NK-92 (cell line): Measurements from ENCODE around the gene DNMT3A.
"Not testable (repeated sequence)": the region's sequence is repeated elsewhere in the genome, so short reads cannot be mapped to it uniquely, and the experiment has no call there.

Source experiments
- DNase-seq: peaks from one replicate; lab custom pipeline; 2025; ENCODE audit not compliant: unreplicated experiment; lab: John Stamatoyannopoulos, UW

The DNMT3A gene

GRCh38 chr2:25215948-25216679 is 125.6 kb downstream of the DNMT3A start:
- no peak for DNase-seq

DNA sequence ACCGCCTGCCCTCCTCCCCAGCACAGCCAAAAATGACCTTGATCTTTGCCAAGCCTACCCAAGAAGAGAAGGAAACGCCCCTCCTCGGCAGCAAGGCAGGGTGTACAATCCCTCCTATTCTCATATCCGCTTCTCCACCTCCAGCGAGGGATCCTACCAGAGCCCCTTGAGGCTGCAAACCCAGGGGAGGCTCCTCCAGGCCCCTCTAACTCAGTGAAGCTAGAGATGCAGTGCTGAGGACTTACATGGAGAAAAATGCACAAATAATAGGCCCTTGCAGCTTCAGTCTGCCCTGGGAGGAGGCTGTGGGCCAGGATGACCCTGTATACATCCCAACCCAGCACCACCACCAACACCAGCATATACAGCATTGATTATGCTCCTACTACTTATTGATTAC is 126.5 kb downstream of the DNMT3A start:
- DNase-seq: no peak

- no peak for DNase-seq
Measured at GRCh38 chr2:25213229-25213628, 128.5 kb downstream of the DNMT3A start.

DNA sequence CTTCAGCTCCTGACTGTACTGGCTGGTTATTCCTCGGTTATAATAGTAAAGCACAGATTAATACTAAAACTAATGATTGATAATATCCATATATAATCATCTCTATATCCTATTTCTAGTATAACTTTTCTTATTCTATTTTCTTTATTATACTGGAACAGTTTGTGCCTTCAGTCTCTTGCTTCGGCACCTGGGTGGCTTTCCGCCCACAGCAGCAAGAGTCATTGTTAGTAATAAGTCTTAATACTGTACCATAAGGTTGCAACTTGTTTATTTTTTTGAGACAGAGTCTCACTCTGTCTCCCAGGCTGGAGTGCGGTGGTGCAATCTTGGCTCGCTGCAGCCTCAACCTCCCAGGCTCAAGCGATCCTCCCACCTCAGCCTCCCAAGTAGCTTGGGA is 130.8 kb downstream of the DNMT3A start:
- not testable (repeated sequence) for DNase-seq

DNA sequence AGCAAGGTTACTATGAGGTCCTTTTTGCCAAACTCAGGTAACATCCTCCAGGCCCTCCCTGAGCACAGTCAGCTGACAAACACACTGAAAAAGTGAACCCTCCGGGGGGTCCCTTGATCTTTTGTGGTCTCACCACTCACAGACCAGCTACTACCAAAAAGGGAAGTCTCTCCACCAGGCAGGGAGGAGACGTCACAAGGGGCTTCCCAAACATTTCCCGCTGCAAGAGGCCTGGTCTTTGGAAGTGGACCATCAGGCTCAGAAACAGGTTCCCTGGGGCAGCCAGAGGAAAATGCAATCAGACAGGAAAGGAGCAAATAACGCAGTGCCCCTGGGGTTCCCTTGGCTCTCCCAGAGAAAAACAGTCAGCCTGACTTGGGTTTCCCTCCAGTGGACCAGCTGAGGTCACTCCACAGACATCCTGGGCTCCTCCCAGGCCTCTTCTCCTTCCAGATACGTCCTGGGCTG is 134.6 kb downstream of the DNMT3A start:
- no peak for DNase-seq

GRCh38 chr2:25204190-25204838 is 137.4 kb downstream of the DNMT3A start:
- DNase-seq: no peak

DNA sequence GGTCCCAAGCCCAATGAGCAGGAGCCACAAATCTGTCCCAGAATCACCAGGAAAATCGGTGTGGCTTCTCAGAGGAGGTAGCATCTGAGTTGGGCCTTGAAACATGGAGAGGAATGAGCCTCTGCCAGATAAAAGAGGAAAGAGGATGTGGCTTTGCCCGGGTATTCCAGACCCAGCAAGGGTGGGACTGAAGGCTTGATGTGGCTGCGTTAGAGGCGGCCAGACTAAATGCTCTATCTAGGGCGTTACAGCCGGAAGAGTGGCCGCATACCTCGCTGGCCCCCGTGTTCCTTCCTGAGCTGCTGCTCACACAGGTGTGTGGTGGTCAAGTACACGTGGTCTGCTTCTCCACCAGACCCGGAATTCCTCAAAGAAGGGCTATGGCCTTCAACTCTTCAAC is 139.4 kb downstream of the DNMT3A start:
- no peak for DNase-seq

GRCh38 chr2:25201794-25202193 is 139.9 kb downstream of the DNMT3A start:
- DNase-seq: no peak

DNA sequence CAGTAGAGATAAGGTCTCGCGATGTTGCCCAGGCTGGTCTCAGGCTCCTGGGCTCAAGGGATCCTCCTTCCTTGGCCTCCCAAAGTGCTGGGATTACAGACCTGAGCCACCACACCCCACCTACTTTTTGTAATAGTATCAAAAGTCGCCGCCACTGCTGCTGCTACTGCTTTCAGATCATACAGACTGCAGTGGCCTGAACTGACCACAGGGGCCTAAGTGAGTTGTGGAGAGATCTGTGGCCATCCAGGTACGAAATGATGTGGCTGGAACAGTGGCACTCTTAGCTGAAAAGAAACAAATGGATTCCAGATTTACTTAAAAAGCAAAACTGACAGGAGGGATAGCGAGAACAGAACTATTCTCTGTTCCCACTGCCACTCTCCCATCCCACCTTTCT is 140.5 kb downstream of the DNMT3A start:
- DNase-seq: no peak

DNA sequence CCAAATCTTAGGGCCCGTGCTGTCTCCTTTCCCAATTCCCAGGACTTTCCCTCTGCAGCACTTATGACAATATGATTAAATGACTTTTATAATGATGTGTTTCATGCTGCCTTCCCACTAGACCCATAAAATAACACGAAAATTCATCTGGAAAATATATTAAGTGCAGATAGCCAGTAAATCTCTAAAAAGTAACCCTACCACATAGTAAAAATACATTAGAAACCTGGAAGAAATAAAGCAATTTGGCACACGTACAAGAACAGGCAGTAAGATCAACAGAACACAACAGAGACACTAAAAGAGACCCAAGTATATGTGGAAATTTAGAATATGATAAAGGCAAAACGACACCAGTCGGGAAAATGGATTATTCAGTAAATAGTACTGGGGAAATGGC is 143.1 kb downstream of the DNMT3A start:
- no peak for DNase-seq

- DNase-seq: no peak
Measured at GRCh38 chr2:25198209-25198525, 143.6 kb downstream of the DNMT3A start.

DNA sequence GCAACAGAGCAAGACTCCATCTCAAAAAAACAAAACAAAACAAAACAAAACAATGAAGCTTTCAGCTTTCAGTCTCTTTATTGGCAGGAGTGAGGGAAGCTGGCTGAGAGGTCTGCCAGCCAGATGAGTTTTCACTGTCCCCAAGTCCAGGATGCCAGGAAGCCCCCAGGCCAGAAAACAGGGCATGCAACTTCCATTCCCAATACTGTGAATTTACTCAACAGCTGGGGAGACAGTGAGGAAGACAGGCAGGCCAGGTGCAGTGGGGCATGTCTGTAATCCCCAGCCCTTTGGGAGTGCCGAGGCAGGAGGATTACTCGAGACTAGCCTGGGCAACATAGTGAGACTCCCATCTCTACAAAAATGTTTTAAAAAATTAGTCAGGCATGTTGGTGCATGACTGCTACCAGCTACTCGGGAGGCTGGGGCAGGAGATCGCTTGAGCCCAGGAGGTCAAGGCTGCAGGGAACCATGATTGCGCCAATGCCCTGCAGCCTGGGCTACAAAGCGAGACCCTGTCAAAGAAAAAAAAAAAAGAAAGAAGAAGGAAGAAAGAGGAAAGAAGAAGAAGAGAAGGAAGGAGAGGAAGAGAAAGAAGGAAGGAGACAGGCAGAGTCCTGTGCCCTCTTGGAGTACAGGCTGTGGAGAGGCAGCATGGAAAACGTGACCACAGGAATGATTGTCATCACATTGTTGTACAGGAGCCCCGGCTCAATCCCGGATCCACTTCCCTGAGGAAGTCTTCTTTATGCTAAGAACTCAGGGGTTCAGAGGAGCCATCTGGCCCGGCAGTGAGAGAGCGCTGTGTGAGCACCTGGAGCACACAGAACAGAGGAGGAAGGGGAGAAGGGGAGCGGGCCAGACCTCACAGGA is 144.2 kb downstream of the DNMT3A start:
- no peak for DNase-seq

DNA sequence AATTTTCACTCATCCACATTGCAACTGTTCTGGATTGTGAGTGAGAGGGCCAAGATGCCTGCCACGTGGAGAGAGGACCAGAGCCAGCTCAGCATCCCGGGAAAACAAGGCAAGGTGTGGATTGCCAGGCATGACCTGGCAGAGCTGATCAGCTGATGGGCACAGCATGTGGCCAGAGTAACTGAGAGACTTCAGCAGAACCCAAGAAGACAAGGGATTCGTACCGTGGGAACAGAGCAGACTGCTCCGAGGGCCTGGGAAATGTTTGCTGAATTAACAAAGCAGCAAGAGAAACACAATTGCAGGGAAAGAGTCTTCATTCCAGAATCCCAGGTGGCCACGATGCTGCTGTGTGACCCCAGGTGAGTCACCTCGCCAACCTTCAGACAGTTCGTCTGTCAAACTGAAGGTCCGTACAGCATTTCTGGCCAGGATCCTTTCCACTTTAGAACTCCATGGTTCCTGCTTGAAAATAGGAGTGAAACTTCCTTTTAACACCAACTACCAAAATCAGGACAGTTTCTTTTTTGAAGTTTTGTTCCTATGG is 147.1 kb downstream of the DNMT3A start:
- DNase-seq: no peak

GRCh38 chr2:25190536-25190935 is 151.2 kb downstream of the DNMT3A start:
- DNase-seq: no peak

GRCh38 chr2:25188405-25188804 is 153.3 kb downstream of the DNMT3A start:
- no peak for DNase-seq

DNA sequence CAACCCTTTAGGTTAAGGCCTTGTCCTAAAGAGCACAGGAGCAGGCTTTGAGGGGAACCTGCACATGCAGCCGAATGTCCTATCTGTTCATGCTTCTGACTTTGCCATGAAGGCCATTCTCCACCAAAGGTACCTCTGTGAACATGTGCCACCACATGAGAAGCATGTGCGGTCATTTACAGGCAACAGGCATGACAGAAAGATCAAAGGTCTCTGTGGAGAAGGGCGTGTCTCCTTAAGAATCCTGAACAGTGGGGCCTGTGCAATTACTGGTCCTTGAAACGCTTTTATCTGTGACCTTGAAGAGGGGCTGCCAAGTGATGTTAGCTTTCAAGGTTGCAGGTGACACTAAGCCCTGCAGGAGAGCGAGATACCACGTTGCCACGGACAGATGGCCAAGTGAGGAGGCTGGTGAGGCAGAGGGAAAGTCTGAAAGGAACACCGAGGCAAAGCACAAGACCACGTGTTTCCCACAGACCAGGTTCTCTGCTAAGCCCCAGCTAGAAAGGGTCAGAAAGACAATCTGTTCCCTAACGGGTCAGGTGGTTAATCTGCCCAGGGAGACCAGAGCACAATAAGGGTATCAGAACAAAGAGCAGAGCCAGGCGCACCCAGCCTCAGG is 153.9 kb downstream of the DNMT3A start:
- DNase-seq: no peak

DNA sequence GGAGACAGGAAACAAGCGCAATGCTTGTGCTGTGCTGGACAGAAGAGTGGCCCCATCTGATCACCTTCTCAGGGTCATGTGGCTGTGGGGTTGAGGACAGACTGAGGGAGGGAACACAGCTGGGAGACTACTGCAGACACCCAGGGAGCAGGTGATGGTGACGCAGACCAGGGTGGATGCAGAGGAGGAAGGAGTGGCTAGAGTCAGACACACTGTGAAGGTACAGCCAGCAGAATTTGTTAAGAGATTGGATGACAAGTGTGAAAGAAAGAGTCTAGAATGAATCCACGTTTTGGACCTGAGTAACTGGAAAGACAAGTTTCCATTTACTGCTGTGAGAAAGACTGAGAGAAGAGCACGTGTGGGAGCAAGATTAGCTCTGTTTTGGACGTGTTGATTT is 157.5 kb downstream of the DNMT3A start:
- no peak for DNase-seq

- DNase-seq: no peak
Measured at GRCh38 chr2:25178976-25179375, 162.7 kb downstream of the DNMT3A start.
